Gastroesophageal sphincter (tissue), 3 donors: ENCODE measurements around the gene RNF114.

Experiments
- CTCF ChIP-seq, 4 experiments: fragments of 200-600 bp in 2 of 4; fragments of 450-650 bp in 2 of 4; sonication (generic) in 1 of 4; IDR thresholded peaks; one replicate each; pipeline ENCODE4 v1.5.1; 2017 to 2019; ENCODE audit warnings: antibody characterized with exemption in 4 of 4, mild to moderate bottlenecking in 2 of 4, moderate library complexity in 2 of 4
- EP300 ChIP-seq: sonication (generic); formaldehyde crosslinking; IDR thresholded peaks from one replicate; pipeline ENCODE4 v1.6.1; 2017; ENCODE audit warnings: antibody characterized with exemption, mild to moderate bottlenecking
- POLR2A ChIP-seq, 2 donors: fragments of 450-650 bp; IDR thresholded peaks; one replicate each; pipeline ENCODE4 v1.6.1; 2017; ENCODE audit warnings: antibody characterized with exemption in 2 of 2, mild to moderate bottlenecking in 2 of 2, moderate library complexity in 1 of 2
- POLR2AphosphoS5 ChIP-seq: sonication (generic); formaldehyde crosslinking; IDR thresholded peaks from one replicate; pipeline ENCODE4 v1.6.1; 2017; ENCODE audit warnings: antibody characterized with exemption

GRCh38 chr20:49964964-49965780 lies 29.0 kb downstream of the RNF114 start:
- TF ChIP-seq POLR2A (IDR thresholded peaks at IDR 0.05) (no peak), CTCF (IDR thresholded peaks at IDR 0.05) (peak in 1 of 4 experiments; percentile 35), POLR2AphosphoS5 (no peak), EP300 (no peak)
